Mesendoderm (in vitro differentiated cells): ENCODE results near the gene ZC3H14.

Experiments
- DNase-seq: peaks from one replicate; pipeline ENCODE4 v3.0.0; 2013
- H2AK5ac ChIP-seq: 2 replicates; pipeline ENCODE4 v1.6.1; 2013; ENCODE audit warnings: low read length, inconsistent platforms
- H2BK120ac ChIP-seq: 2 replicates; pipeline ENCODE4 v1.6.1; 2013; ENCODE audit warnings: low read depth, mild to moderate bottlenecking, low read length, moderate library complexity, mixed read lengths
- H2BK15ac ChIP-seq: replicated peaks from 2 replicates; pipeline ENCODE4 v1.6.1; 2013; ENCODE audit warnings: low read depth, mild to moderate bottlenecking, moderate library complexity
- H2BK5ac ChIP-seq: 2 replicates; pipeline ENCODE4 v1.6.1; 2013; ENCODE audit warnings: low read length, inconsistent platforms
- H3K18ac ChIP-seq: 2 replicates; pipeline ENCODE4 v1.6.1; 2013; ENCODE audit warnings: mild to moderate bottlenecking, low read length, mixed read lengths
- H3K23ac ChIP-seq: one replicate; pipeline ENCODE4 v1.6.1; 2013; ENCODE audit warnings: low read length
- H3K27ac ChIP-seq: 2 replicates; pipeline ENCODE4 v1.5.1; 2013; ENCODE audit warnings: low read depth, mild to moderate bottlenecking, inconsistent platforms, low read length, moderate library complexity
- H3K27me3 ChIP-seq: 2 replicates; pipeline ENCODE4 v1.6.1; 2013; ENCODE audit warnings: low read length, control low read depth, mild to moderate bottlenecking, inconsistent platforms; ENCODE audit not compliant: insufficient read depth, poor library complexity
- H3K36me3 ChIP-seq: 2 replicates; pipeline ENCODE4 v1.6.1; 2013; ENCODE audit warnings: low read length, inconsistent platforms; ENCODE audit not compliant: control insufficient read depth, insufficient read depth
- H3K4ac ChIP-seq: one replicate; pipeline ENCODE4 v1.6.1; 2013; ENCODE audit warnings: low read depth, mild to moderate bottlenecking, low read length, moderate library complexity
- H3K4me1 ChIP-seq: 2 replicates; pipeline ENCODE4 v1.6.1; 2013; ENCODE audit warnings: low read depth, low read length, inconsistent platforms; ENCODE audit not compliant: control insufficient read depth
- H3K4me2 ChIP-seq: 2 replicates; pipeline ENCODE4 v1.6.1; 2013; ENCODE audit warnings: low read length
- H3K4me3 ChIP-seq: 2 replicates; pipeline ENCODE4 v1.5.1; 2013; ENCODE audit warnings: mild to moderate bottlenecking, low read length
- H3K56ac ChIP-seq: one replicate; pipeline ENCODE4 v1.6.1; 2013; ENCODE audit warnings: low read length
- H3K79me1 ChIP-seq: 2 replicates; pipeline ENCODE4 v1.6.1; 2013; ENCODE audit warnings: low read length, inconsistent platforms
- H3K79me2 ChIP-seq: 2 replicates; pipeline ENCODE4 v1.6.1; 2013; ENCODE audit warnings: mild to moderate bottlenecking, low read length; ENCODE audit not compliant: control insufficient read depth, insufficient read depth
- H3K9ac ChIP-seq: 2 replicates; pipeline ENCODE4 v1.6.1; 2013; ENCODE audit warnings: low read length, inconsistent platforms
- H4K5ac ChIP-seq: one replicate; pipeline ENCODE4 v1.6.1; 2013; ENCODE audit warnings: low read length
- H4K8ac ChIP-seq: one replicate; pipeline ENCODE4 v1.6.1; 2013; ENCODE audit warnings: low read depth, mild to moderate bottlenecking, control low read depth, low read length, moderate library complexity
- WGBS: extraction: QIAGEN DNeasy Blood & Tissue Kit; methylation state at CpG from one replicate; pipeline ENCODE4 v1.1.7; 2013; ENCODE audit warnings: low lambda C conversion rate, missing lambda C conversion rate; ENCODE audit not compliant: insufficient coverage; ENCODE audit errors: extremely low coverage; 5-methylcytosine and 5-hydroxymethylcytosine counted together

The ZC3H14 gene

DNA sequence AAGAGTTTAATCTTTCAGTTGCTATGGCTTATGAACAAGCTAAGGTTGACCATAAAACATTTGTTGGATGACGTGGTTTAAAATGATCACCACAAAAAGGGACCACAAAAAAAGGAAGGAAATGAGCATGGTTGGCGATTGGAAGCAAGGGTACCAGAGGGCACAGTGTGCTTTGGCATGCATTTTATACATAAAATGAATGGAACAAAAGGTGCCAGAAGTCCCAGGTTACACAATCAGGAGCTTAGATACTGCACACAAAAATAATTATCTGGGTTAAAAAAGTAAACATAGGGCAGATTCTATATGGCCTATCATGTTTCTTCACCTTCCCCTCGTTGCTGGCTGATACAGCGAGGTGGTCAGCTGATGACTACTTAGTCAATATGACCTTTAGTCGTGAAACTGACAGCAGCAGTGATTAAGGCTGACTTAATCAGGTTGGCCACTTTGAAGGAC is 50.7 kb downstream of the ZC3H14 start:
- no peak overlapping the region for H3K4ac ChIP-seq
- no peaks in the 10 kb centered on the region for H3K27me3 ChIP-seq
- peaks cover 4% of the 10 kb centered on the region for H3K36me3 ChIP-seq
- no peak overlapping the region for H3K18ac ChIP-seq
- H4K8ac ChIP-seq: no peak overlapping the region
- H2BK5ac ChIP-seq: no peak overlapping the region
- no peaks in the 10 kb centered on the region for H3K79me2 ChIP-seq
- no peak for DNase-seq
- no CpG with 5 or more reads among the region's 5 CpGs for WGBS
- H4K5ac ChIP-seq: no peak overlapping the region
- H3K23ac ChIP-seq: no peak overlapping the region
- no peak overlapping the region for H2BK15ac ChIP-seq
- H3K79me1 ChIP-seq: no peaks in the 10 kb centered on the region
- no peak overlapping the region for H3K9ac ChIP-seq
- no peak overlapping the region for H3K4me3 ChIP-seq
- H2AK5ac ChIP-seq: no peak overlapping the region
- no peak overlapping the region for H3K56ac ChIP-seq
- peaks cover 5% of the 10 kb centered on the region for H3K4me1 ChIP-seq
- no peak overlapping the region for H3K27ac ChIP-seq
- no peak overlapping the region for H3K4me2 ChIP-seq
- no peak overlapping the region for H2BK120ac ChIP-seq

DNA sequence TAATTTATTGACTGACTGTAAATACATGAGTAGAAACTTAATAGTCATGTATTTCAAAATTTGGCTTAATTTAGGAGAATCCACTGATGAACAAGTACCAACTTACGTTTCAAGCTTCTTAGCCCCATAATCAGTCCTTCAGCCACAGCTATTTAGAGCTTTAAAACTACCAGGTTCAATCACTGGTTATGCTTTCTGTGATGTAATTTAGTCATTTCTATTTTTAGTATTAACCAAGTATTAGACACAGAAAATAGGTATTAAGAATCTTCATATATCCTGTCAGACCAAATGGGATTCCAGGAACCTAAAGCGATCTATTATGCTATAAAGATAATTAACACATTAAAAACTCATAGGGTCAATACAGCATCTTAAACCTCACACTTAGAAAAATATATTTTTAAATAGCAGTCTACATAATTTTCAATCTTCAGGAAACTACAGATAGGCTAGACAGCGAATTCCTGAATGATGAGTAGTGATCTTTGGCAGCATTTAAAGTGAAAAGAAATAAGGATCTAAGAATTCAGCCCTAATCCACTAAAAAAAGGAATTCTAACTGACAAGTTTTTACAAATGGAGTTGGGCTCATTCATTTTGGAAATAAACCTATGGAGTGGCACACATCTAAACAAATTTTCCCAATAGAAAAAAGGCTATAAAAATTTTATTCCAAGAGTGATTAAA is 51.5 kb downstream of the ZC3H14 start:
- no peak overlapping the region for H3K23ac ChIP-seq
- no peak overlapping the region for H4K5ac ChIP-seq
- no peak overlapping the region for H2BK5ac ChIP-seq
- H3K79me1 ChIP-seq: no peaks in the 10 kb centered on the region
- no peak overlapping the region for H3K4me3 ChIP-seq
- H2BK15ac ChIP-seq: no peak overlapping the region
- H3K9ac ChIP-seq: no peak overlapping the region
- no peak overlapping the region for H3K4me2 ChIP-seq
- H3K4ac ChIP-seq: no peak overlapping the region
- H3K36me3 ChIP-seq: peaks cover 4% of the 10 kb centered on the region
- no peaks in the 10 kb centered on the region for H3K27me3 ChIP-seq
- no peak overlapping the region for H3K56ac ChIP-seq
- no peak overlapping the region for H3K18ac ChIP-seq
- H3K4me1 ChIP-seq: peaks cover 5% of the 10 kb centered on the region
- no peak overlapping the region for H3K27ac ChIP-seq
- H4K8ac ChIP-seq: no peak overlapping the region
- H3K79me2 ChIP-seq: no peaks in the 10 kb centered on the region
- H2AK5ac ChIP-seq: no peak overlapping the region
- no peak overlapping the region for H2BK120ac ChIP-seq
- WGBS: no CpG with 5 or more reads among the region's 3 CpGs
- no peak for DNase-seq

DNA sequence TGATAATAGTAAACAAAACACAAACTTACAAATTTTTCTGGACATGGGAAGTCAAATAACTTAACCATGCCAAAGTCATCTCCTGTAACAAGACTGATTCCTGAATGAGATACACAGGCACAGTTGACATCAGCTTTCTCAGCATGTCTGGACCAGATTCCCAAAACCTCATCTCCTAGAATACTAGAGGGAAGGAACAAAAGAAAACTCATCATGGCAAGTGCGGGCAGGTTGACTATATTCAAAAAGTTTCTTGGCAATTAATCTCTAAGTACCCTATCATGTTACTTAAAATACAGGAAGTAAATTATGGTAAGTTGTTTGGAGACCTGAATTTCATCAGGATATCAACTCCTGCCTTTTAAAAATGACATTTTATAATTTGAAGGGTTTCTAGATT is 53.9 kb downstream of the ZC3H14 start:
- no peak for DNase-seq
- H3K4me1 ChIP-seq: peaks cover 7% of the 10 kb centered on the region
- no CpG with 5 or more reads among the region's 1 CpG for WGBS
- no peak overlapping the region for H3K9ac ChIP-seq
- no peak overlapping the region for H2BK15ac ChIP-seq
- H3K23ac ChIP-seq: no peak overlapping the region
- no peak overlapping the region for H4K8ac ChIP-seq
- no peak overlapping the region for H3K4ac ChIP-seq
- H3K56ac ChIP-seq: no peak overlapping the region
- H3K4me3 ChIP-seq: no peak overlapping the region
- H3K79me1 ChIP-seq: no peaks in the 10 kb centered on the region
- no peaks in the 10 kb centered on the region for H3K79me2 ChIP-seq
- H3K27me3 ChIP-seq: no peaks in the 10 kb centered on the region
- no peak overlapping the region for H3K27ac ChIP-seq
- no peak overlapping the region for H2AK5ac ChIP-seq
- H3K18ac ChIP-seq: no peak overlapping the region
- H2BK120ac ChIP-seq: no peak overlapping the region
- H4K5ac ChIP-seq: no peak overlapping the region
- H2BK5ac ChIP-seq: no peak overlapping the region
- H3K36me3 ChIP-seq: peaks cover 2% of the 10 kb centered on the region
- H3K4me2 ChIP-seq: no peak overlapping the region

- Histone ChIP-seq H2BK15ac (no peak overlapping the region), H3K4me1 (peaks cover 7% of the 10 kb centered on the region), H3K79me2 (no peaks in the 10 kb centered on the region), H2BK120ac (no peak overlapping the region), H3K27ac (no peak overlapping the region), H3K27me3 (no peaks in the 10 kb centered on the region), H2BK5ac (no peak overlapping the region), H3K4me3 (no peak overlapping the region), H3K4ac (no peak overlapping the region), H2AK5ac (no peak overlapping the region), H3K79me1 (no peaks in the 10 kb centered on the region), H3K36me3 (peaks cover 2% of the 10 kb centered on the region), H3K56ac (no peak overlapping the region), H3K23ac (no peak overlapping the region), H3K4me2 (no peak overlapping the region), H3K18ac (no peak overlapping the region), H3K9ac (no peak overlapping the region), H4K5ac (no peak overlapping the region), H4K8ac (no peak overlapping the region)
- WGBS: no CpG with 5 or more reads among the region's 1 CpG
- no peak for DNase-seq
Observed at GRCh38 chr14:88617479-88617878, 54.6 kb downstream of the ZC3H14 start.

DNA sequence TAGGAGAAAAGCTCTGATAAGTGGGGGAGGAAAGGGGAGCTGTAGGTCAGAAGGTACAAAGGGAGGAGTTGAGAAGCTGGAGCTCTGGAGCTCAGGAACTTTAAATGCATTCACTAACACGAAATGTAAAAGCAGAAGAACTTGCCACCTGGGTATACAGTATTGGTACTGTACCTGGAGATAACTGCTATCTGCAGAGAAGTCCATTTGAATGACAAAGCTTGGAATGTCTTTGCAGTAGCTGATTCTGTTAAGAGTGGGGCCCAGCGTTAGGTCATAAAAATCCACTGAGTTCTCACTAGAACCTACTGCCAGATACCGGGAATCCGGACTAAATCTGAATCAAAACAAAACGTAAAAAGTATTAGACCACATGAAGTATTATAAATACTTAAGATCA is 55.6 kb downstream of the ZC3H14 start:
- Histone ChIP-seq H3K18ac (no peak overlapping the region), H3K56ac (no peak overlapping the region), H2AK5ac (no peak overlapping the region), H3K9ac (no peak overlapping the region), H3K79me1 (no peaks in the 10 kb centered on the region), H3K4me3 (no peak overlapping the region), H3K27ac (peak overlapping the region; percentile 72), H2BK5ac (no peak overlapping the region), H2BK120ac (no peak overlapping the region), H3K79me2 (no peaks in the 10 kb centered on the region), H4K5ac (no peak overlapping the region), H3K36me3 (no peaks in the 10 kb centered on the region), H3K23ac (no peak overlapping the region), H3K27me3 (no peaks in the 10 kb centered on the region), H3K4ac (no peak overlapping the region), H3K4me2 (no peak overlapping the region), H3K4me1 (peaks cover 7% of the 10 kb centered on the region), H2BK15ac (no peak overlapping the region), H4K8ac (no peak overlapping the region)
- DNase-seq: peak; percentile 77
- WGBS: no CpG with 5 or more reads among the region's 5 CpGs

- Histone ChIP-seq H3K4me2 (no peak overlapping the region), H2BK15ac (no peak overlapping the region), H4K8ac (no peak overlapping the region), H3K56ac (no peak overlapping the region), H3K23ac (no peak overlapping the region), H2BK5ac (no peak overlapping the region), H3K18ac (peak overlapping the region; percentile 39), H2BK120ac (no peak overlapping the region), H3K4me1 (peaks cover 7% of the 10 kb centered on the region), H4K5ac (no peak overlapping the region), H3K4ac (no peak overlapping the region), H3K27me3 (no peaks in the 10 kb centered on the region), H3K36me3 (no peaks in the 10 kb centered on the region), H2AK5ac (no peak overlapping the region), H3K27ac (no peak overlapping the region), H3K79me1 (no peaks in the 10 kb centered on the region), H3K4me3 (no peak overlapping the region), H3K79me2 (no peaks in the 10 kb centered on the region), H3K9ac (no peak overlapping the region)
- no CpG with 5 or more reads among the region's 2 CpGs for WGBS
- no peak for DNase-seq
Observed at GRCh38 chr14:88621100-88621499, 58.3 kb downstream of the ZC3H14 start.
